WERI-Rb-1 (cell line): ENCODE results near the gene SFTA2.

Experiments used
- DNase-seq: peaks from one replicate; pipeline ENCODE4 v3.0.0-alpha.2; 2020
- H3K27ac ChIP-seq: fragments of 250-450 bp; sonication (Bioruptor Pico); 2 replicates; pipeline ENCODE4 v1.5.1; 2020; ENCODE audit warnings: mild to moderate bottlenecking, moderate library complexity
- H3K27me3 ChIP-seq: fragments of 250-450 bp; sonication (Bioruptor Pico); 2 replicates; pipeline ENCODE4 v1.5.1; 2021; ENCODE audit warnings: mild to moderate bottlenecking, low read depth, moderate library complexity; ENCODE audit not compliant: insufficient read depth, severe bottlenecking
- H3K36me3 ChIP-seq: fragments of 250-450 bp; sonication (Bioruptor Pico); 2 replicates; pipeline ENCODE4 v1.5.1; 2020; ENCODE audit warnings: mild to moderate bottlenecking, moderate library complexity
- H3K4me3 ChIP-seq: 2 replicates; pipeline ENCODE4 v1.5.1; 2011; ENCODE audit warnings: low read depth, mild to moderate bottlenecking, control low read depth, low read length
- H3K9me3 ChIP-seq: fragments of 250-450 bp; sonication (Bioruptor Pico); 2 replicates; pipeline ENCODE4 v1.5.1; 2021; ENCODE audit warnings: mild to moderate bottlenecking, moderate library complexity; ENCODE audit not compliant: severe bottlenecking
- TF ChIP-seq, protein P1 (sequence below): IDR thresholded peaks from 2 replicates; pipeline ENCODE4 v1.5.1; 2011; ENCODE audit warnings: low read depth, mild to moderate bottlenecking, control low read depth, inconsistent platforms, low read length

The SFTA2 gene

DNA sequence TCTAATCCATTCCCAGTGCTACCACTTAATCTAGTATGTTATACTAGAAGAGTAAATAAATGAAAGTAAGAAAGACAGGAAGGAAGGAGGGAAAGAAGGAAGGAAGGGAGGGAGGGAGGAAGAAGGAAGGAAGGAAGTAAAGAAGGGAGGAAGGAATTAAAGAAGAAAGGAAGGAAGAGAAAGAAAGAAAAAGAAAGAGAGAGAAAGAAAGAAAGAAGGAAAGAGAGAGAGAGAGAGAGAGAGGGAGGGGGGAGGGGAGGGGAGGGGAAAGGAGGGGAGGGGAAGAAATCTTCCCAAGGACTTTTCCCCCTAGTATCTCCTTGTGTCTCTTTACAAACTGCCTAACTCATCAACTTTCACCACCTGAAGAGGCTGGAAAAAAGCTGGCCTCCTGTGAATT is 30.7 kb upstream of the SFTA2 start:
- no peak for DNase-seq
- Histone ChIP-seq H3K27me3 (peaks cover 53% of the 10 kb centered on the region), H3K4me3 (no peak overlapping the region), H3K27ac (no peak overlapping the region), H3K36me3 (no peaks in the 10 kb centered on the region), H3K9me3 (peaks cover 13% of the 10 kb centered on the region)
- TF ChIP-seq, protein P1, sequence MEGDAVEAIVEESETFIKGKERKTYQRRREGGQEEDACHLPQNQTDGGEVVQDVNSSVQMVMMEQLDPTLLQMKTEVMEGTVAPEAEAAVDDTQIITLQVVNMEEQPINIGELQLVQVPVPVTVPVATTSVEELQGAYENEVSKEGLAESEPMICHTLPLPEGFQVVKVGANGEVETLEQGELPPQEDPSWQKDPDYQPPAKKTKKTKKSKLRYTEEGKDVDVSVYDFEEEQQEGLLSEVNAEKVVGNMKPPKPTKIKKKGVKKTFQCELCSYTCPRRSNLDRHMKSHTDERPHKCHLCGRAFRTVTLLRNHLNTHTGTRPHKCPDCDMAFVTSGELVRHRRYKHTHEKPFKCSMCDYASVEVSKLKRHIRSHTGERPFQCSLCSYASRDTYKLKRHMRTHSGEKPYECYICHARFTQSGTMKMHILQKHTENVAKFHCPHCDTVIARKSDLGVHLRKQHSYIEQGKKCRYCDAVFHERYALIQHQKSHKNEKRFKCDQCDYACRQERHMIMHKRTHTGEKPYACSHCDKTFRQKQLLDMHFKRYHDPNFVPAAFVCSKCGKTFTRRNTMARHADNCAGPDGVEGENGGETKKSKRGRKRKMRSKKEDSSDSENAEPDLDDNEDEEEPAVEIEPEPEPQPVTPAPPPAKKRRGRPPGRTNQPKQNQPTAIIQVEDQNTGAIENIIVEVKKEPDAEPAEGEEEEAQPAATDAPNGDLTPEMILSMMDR = no peak

DNA sequence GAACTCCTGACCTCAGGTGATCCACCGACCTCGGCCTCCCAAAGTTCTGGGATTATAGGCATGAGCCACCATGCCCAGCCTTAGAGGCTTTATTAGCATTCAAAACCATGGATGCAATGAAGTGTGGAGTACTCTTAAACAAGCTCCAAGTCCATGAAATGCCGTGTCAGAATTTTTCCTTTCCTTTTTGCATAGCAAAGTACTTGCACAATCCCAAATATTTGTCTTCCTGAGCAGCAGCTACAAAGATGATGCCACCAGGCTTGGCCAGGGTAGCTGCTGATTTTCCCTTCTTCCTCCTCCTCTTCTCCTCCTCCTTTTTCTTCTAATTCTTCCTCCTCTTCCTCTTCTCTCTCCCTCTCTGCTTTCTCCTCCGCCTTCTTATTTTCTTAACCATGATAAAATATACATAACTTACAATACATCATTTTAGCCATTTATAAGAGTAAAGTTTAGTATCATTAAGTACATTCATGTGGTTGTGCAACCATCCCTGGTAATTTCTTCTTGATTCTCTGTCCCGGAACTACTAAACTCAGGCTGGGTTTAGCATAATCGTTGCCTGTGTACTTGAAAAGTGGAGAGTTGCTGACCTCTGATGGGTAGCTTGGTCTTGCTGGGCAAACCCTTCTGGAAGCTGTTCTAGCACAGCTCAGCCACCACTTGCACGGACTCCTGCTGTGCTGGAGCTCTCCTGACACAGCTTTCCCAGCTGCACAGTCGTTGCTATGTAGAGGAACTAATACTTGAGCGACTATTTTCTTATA is 29.1 kb upstream of the SFTA2 start:
- H3K9me3 ChIP-seq = peaks cover 13% of the 10 kb centered on the region
- H3K4me3 ChIP-seq = no peak overlapping the region
- H3K36me3 ChIP-seq = no peaks in the 10 kb centered on the region
- H3K27me3 ChIP-seq = peaks cover 61% of the 10 kb centered on the region
- TF ChIP-seq, protein P1 = no peak
- no peak for DNase-seq
- no peak overlapping the region for H3K27ac ChIP-seq

DNA sequence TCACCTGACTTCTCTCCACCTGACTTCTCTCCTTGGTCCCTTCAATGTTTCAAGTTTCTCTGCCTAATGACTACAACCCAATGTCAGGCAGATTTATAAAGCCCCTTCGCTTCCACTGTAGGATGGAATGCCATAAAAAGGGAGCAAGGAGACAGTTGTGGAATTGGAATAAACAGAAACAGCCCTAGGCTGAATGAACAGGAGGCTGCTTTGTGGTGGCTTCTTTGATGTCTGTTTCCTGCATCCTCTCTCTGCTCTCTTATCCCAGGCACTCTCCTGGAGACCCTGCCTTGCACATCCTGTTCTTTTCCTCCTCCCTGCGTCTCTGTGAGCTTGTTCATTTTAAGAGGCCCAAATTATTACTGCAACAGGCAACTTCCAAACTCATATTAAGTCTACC is 25.7 kb upstream of the SFTA2 start:
- no peak overlapping the region for H3K4me3 ChIP-seq

DNA sequence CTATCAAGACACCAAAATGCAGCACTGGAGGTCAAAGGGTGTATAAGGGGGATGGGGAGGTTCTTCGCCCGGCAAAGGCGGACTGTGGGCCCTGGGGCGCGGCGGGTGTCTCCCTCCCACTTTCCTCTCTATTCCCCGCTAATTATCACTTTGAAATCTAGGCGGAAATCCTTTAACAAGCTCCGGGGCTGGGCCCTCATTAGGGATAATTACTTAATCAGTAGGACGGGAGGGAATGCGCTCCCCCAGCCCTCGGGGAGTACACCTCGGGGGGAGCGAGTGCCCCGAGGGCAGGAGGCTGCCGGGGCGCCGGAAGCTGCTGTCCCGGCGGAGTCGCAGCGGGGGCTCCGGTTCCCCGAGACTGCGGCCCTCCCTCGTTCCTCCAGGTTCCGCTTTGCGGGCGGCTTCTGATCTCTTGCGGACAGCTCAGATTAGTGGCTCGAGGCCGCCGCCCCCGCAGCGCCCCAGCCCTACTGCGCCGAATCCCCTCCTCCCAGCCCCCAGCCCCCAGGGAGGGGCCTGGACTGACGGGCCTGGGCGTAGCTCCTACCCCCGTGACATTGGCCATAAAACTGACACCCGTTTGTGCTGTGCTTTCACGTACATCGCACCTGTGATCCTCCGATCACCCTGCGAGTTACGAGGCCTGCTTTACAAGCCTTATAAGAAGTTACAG is 23.5 kb upstream of the SFTA2 start:
- peaks cover 13% of the 10 kb centered on the region for H3K9me3 ChIP-seq
- no peaks in the 10 kb centered on the region for H3K36me3 ChIP-seq
- no peak overlapping the region for H3K27ac ChIP-seq
- DNase-seq = peak; percentile 86
- H3K4me3 ChIP-seq = peak overlapping the region; percentile 60
- TF ChIP-seq, protein P1 = 0 out of 2 replicates have a peak, but pooled peaks have one; percentile 3
- peaks cover 80% of the 10 kb centered on the region for H3K27me3 ChIP-seq

More for the DNA sequence above, 25.7 kb upstream of the SFTA2 start:
- Histone ChIP-seq H3K27me3 (peaks cover 73% of the 10 kb centered on the region), H3K27ac (no peak overlapping the region), H3K36me3 (no peaks in the 10 kb centered on the region), H3K9me3 (no peaks in the 10 kb centered on the region)
- TF ChIP-seq, protein P1 = no peak
- DNase-seq = no peak

DNA sequence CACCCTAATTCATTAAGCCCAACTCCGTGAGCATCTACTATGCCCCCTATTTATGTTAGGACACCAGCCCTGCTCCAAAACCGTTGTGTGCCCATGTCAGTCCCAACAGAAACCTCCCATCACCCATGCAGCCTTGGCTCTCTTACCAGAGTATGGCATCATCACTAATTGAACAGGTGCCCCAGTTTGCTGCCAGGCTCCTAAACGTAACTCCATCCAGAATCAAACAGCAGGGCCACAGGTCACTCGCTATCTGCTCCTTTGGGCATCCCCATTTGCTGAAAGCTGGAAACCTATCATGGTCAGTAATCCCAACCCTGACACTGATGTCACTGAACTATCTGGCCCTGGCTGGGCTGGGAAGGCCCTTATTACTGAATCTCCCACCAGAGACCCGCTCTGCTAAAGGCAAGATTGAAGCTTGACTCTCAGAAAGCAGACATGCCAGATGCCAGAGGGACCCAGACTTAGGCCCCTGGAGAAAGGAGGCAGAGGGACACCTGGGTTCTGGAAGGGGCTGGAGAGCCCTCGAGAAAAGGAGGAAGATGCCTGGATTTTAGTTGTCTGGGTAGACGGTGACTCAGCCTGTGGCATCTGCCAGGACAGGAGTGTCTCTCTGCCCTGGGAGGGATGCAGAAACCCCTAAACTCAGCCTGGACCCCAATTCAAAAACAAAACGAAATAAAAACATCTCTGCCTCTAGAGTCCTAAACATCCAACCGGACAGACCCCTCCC is 22.8 kb upstream of the SFTA2 start:
- TF ChIP-seq, protein P1 = no peak
- Histone ChIP-seq H3K9me3 (peaks cover 13% of the 10 kb centered on the region), H3K27ac (no peak overlapping the region), H3K27me3 (peaks cover 77% of the 10 kb centered on the region), H3K36me3 (no peaks in the 10 kb centered on the region), H3K4me3 (peak overlapping the region; percentile 60)
- no peak for DNase-seq
